GM21526 (cell line): Measurements from ENCODE around the gene PRKCB.
"Not testable (repeated sequence)": the region's sequence is repeated elsewhere in the genome, so short reads cannot be mapped to it uniquely, and the experiment has no call there.

ENCODE experiments used
- ATAC-seq: cut with Tn5 transposase; IDR thresholded peaks from one replicate; pipeline ENCODE4 v1.9.1; 2021; ENCODE audit warnings: moderate library complexity; ENCODE audit not compliant: unreplicated experiment, low FRiP score

PRKCB gene

GRCh38 chr16:24195221-24195620 lies 359.4 kb downstream of the PRKCB start:
- no peak for ATAC-seq

GRCh38 chr16:24198807-24199533 lies 363.2 kb downstream of the PRKCB start:
- ATAC-seq: no peak

- no peak for ATAC-seq
These were observed 367.9 kb downstream of the PRKCB start for GRCh38 chr16:24203675-24204074.

GRCh38 chr16:24204150-24204665 lies 368.4 kb downstream of the PRKCB start:
- no peak for ATAC-seq

GRCh38 chr16:24206926-24207325 lies 371.1 kb downstream of the PRKCB start:
- no peak for ATAC-seq

- ATAC-seq: no peak
These were observed 372.9 kb downstream of the PRKCB start for GRCh38 chr16:24208710-24209109.

- no peak for ATAC-seq
These were observed 379.2 kb downstream of the PRKCB start for GRCh38 chr16:24214992-24215391.

- ATAC-seq: no peak
These were observed 381.2 kb downstream of the PRKCB start for GRCh38 chr16:24216961-24217360.

- ATAC-seq: no peak
These were observed 381.7 kb downstream of the PRKCB start for GRCh38 chr16:24217461-24217860.

- ATAC-seq: no peak
These were observed 382.5 kb downstream of the PRKCB start for GRCh38 chr16:24218299-24218698.

- ATAC-seq: no peak
These were observed 385.4 kb downstream of the PRKCB start for GRCh38 chr16:24221219-24221618.

GRCh38 chr16:24228514-24228913 lies 392.7 kb downstream of the PRKCB start:
- no peak for ATAC-seq

GRCh38 chr16:24232936-24233335 lies 397.2 kb downstream of the PRKCB start:
- no peak for ATAC-seq

GRCh38 chr16:24234737-24235136 lies 399.0 kb downstream of the PRKCB start:
- ATAC-seq: no peak

GRCh38 chr16:24235806-24236205 lies 400.0 kb downstream of the PRKCB start:
- no peak for ATAC-seq

- ATAC-seq: not testable (repeated sequence)
These were observed 403.1 kb downstream of the PRKCB start for GRCh38 chr16:24238846-24239245.

GRCh38 chr16:24246911-24247607 lies 411.3 kb downstream of the PRKCB start:
- no peak for ATAC-seq

GRCh38 chr16:24253192-24253591 lies 417.4 kb downstream of the PRKCB start:
- no peak for ATAC-seq

- no peak for ATAC-seq
These were observed 419.9 kb downstream of the PRKCB start, which contains the start of gene CACNG3 for GRCh38 chr16:24255456-24256371. CACNG3 (plus strand) TSS chr16:24256335; CDS start chr16:24256755, 420 bp downstream.

- no peak for ATAC-seq
These were observed 422.2 kb downstream of the PRKCB start for GRCh38 chr16:24257958-24258357.

- ATAC-seq: no peak
These were observed 423.0 kb downstream of the PRKCB start for GRCh38 chr16:24258791-24259190.
